ENCODE data around the gene ZDHHC9.

The ZDHHC9 gene

DNA sequence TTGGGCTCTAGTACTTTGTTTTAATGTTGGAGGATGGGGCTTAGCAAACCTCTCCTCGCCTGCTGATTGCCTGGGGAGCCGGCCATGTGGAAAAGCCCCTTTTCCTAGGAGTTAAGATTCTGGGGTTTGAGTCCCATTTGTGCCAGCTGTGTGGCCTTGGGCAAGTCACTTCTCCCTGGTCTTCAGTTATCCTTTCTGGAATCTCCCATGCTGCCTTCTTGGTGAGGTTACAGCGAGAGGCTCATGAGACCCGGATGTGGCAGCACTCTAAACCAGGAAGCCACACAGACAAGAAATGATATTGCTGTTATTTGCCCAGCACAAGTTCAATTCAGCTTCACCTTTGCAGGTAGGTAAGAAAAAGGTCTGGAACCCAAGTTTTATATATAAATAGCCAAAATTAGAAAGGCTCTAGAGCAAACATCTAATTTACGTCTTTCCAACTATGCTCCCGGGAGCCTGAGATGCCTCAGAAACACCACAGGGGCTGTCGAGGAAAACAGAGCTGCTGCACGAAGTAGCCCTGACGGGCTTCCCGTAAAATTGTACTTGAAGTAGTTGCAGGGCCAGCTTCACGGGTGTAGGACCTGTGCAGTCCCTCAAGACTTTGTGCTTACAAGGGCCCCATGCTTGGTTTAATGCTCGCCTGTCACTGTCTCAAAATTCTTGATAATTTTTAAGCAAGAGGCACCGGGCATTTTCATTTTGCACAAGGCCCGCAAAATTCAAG lies 72.3 kb downstream of the ZDHHC9 start:
- H3K27ac ChIP-seq, result peak overlapping the region in 6 of 21 experiments; percentile 11 to 83 (median 62)
- H3K4me3 ChIP-seq, result no peak overlapping the region

DNA sequence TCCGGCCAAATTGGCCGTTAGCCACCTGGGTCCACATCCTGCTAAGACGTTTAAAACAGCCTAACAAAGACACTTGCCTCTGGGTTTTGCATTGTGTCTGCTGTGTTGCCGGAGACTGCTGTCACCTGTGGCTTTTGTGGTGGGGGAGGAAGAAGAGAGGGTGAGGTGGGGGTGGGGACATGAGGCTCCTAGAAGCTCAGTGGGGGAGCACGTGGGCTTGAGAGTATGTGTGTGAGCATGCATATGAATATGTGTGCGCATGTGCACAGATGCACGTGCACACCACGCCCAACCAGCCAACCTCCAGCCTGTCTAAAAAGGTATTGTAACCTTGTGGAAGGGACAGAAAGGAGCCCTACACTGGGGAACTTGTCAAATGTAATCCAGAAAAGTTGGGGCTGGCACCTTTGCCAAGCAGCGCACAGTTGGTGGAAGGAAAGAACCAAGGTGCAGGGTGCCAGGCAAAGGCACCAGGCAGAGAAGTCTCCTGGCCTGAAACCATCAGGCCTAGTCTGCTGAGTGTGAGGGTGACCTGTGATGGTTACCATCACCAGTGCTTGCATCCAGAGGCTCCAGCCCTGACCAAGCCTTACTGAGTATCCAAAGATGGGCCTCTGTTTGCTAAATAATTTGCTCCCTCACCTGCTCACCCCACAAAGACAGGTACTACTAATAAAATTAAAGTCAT lies 74.1 kb downstream of the ZDHHC9 start:
- H3K4me3 ChIP-seq, result no peak overlapping the region
- peak overlapping the region in 7 of 21 experiments; percentile 13 to 82 (median 67) for H3K27ac ChIP-seq

DNA sequence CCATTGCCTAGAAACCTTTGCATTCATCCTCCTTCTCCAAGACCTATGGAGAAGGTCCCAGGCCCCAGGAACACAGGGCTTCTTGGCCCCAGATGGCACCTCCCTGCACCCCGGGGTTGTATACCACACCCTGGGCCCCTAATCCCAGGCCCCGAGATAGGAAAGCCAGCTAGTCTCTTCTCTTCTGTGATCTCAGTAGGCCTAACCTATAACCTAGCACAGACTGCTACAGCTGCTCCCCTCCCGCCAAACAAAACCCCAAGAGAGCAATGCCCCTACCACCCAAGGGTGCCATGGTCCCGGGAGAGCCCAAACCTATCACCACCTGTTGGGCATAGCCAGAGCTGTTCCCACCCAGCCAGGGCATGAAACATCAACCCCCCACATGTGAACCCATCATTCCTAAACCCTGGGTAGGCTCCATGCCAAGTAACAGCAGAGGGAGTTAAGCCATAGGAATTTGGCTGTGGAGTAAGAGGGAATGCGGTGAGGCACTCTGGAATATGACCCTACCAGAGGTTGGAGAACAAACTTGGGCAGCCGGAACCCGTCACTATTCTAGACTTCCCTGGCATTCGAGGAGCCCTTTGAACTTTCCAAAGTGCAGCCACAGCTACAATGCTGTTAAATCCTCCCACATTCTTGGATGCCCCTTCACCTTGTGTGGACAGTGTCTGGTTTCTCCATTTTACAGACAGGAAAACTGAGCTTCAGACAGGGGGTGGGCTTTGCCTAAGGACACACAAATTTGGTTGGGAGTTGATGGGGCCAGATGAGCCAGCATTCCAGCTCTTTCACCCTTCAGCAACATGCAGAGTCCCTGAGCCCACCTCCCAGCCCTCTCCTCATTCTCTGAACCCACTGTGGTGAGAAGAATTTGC lies 74.9 kb downstream of the ZDHHC9 start:
- peak overlapping the region in 7 of 21 experiments; percentile 13 to 82 (median 67) for H3K27ac ChIP-seq

DNA sequence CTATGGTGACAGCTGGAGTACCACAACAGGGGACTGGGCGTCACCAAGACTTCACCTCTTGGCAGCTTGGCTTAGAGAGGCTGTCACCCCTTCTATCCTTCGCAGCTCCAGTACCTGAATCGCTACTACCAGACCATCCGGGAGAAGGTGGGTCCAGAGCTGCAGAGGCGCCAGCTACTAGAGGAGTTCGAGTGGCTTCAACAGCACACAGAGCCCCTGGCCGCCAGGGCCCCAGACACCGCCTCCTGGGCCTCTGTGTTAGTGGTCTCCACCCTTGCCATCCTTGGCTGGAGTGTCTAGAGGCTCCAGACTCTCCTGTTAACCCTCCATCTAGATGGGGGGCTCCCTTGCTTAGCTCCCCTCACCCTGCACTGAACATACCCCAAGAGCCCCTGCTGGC lies 75.5 kb downstream of the ZDHHC9 start:
- H3K4me3 ChIP-seq, result no peak overlapping the region
- peak overlapping the region in 4 of 21 experiments; percentile 41 to 82 (median 71) for H3K27ac ChIP-seq

More for the DNA sequence above, 74.9 kb downstream of the ZDHHC9 start:
- H3K4me3 ChIP-seq, result no peak overlapping the region

DNA sequence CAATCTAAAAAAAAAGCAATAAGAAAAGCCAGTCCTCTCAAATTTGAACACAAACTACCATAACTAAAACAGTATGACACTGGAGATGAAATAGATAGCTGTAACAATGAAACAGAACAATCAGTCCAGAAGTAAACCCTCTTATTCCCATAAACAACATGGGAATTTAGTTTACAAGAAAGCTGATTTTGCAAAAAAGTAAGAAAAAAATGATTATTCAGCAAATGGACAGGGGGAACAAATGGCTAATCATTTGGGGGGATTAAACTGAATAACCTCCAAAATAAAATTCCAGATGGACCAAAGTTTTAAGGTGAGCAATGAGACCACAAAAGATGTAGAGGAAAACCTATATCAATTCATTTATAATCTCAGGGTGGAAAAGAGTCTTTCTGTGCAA lies 80.0 kb downstream of the ZDHHC9 start:
- H3K4me3 ChIP-seq, result no peak overlapping the region
- no peak overlapping the region for H3K27ac ChIP-seq

DNA sequence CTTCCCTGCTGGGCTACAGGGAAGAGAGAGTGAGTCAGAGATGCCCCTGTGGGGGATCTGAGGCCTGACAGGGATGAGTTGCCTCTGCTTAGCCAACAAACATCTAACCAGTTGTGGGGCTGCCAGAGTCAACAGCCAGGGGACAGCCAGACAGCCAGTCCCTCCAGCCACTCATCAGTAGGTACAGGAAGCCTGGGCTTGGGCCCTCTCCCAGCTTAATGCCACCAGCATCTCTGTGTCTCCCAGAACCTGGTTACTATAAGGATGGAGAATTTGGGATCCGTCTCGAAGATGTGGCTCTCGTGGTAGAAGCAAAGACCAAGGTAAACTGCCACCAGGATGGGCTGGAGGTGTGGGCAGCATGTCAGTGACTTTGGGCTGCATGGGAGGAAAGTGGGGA lies 81.2 kb downstream of the ZDHHC9 start:
- no peak overlapping the region for H3K4me3 ChIP-seq
- no peak overlapping the region for H3K27ac ChIP-seq

DNA sequence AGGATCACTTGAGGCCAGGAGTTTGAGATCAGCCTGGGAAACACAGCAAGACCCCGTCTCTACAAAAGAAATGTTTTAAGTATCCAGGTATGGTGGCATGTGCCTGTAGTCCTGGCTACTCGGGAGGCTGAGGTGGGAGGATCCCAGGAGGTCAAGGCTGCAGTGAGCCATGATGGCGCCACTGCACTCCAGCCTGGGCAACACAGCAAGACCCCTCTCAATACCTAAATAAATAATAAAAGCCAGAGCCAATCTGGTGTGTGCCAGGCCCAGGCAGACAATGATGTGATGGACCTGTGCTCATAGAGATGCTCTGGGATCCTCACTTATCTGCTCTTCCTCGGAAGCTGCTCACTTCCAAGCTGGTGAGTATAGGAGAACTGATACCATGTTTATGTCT lies 82.1 kb downstream of the ZDHHC9 start:
- no peak overlapping the region for H3K4me3 ChIP-seq
- no peak overlapping the region for H3K27ac ChIP-seq

DNA sequence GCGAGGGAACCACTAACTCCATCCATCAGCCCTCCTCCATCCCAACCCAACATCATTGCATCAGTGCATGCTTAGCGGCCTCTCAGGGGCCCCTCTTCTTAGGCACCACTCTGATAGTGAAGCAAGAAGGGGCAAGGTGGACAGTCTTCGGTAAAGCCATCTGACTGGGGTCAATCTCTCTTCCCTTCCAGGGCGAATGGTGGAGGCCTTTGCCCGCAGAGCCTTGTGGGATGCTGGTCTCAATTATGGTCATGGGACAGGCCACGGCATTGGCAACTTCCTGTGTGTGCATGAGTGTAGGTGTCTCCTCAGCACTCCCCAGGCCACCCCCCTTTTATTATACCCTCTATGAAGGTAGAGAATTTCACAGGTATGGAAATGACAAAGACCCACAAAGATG lies 82.7 kb downstream of the ZDHHC9 start:
- Histone ChIP-seq H3K27ac (peak overlapping the region in 3 of 21 experiments; percentile 71 to 80 (median 77)), H3K4me3 (no peak overlapping the region)

DNA sequence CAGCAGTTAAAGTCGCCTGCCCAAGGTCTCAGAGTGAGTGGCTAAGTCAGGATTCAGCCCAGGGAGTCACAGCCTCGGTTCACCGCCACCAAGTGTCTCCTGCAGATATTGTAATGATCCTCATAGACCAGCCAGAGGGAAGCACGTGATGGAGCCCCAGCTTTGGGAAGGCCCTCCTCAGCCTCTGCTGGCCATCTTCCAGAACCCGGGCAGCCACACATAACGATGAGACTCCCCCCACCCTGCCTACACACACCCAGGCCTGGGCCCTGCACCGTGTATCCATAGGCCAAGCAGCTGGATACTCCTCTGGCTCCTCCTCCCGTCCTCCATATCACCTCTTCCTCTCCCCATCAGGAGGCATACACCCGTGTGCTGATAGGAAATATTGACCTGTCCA lies 83.5 kb downstream of the ZDHHC9 start:
- H3K4me3 ChIP-seq, result no peak overlapping the region
- H3K27ac ChIP-seq, result peak overlapping the region in 10 of 21 experiments; percentile 26 to 80 (median 42)

DNA sequence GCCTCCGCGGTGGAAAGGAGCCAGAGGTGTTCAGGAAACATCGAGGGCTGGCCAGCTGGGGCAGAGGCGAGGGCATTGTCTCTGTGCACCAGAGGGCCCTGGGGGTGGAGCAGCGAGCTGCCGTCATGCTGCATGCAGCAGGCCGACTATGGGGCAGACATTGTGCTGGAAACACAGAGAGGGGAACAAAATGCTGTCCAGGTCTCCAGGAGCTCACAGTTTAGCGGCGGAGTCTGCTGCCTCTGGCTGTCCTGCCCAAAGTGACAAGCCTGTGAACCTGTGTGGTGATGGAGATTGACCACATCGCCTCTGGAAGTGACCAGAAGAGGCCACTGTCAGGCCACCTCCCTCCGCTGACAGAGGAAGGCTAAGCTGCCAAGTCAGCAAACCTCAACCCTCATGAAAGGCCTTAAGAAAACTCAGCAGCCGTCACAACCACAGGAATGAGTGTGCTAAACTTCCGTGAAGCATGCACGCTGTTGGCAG lies 84.1 kb downstream of the ZDHHC9 start:
- H3K27ac ChIP-seq, result peak overlapping the region in 16 of 21 experiments; percentile 6 to 80 (median 44)

DNA sequence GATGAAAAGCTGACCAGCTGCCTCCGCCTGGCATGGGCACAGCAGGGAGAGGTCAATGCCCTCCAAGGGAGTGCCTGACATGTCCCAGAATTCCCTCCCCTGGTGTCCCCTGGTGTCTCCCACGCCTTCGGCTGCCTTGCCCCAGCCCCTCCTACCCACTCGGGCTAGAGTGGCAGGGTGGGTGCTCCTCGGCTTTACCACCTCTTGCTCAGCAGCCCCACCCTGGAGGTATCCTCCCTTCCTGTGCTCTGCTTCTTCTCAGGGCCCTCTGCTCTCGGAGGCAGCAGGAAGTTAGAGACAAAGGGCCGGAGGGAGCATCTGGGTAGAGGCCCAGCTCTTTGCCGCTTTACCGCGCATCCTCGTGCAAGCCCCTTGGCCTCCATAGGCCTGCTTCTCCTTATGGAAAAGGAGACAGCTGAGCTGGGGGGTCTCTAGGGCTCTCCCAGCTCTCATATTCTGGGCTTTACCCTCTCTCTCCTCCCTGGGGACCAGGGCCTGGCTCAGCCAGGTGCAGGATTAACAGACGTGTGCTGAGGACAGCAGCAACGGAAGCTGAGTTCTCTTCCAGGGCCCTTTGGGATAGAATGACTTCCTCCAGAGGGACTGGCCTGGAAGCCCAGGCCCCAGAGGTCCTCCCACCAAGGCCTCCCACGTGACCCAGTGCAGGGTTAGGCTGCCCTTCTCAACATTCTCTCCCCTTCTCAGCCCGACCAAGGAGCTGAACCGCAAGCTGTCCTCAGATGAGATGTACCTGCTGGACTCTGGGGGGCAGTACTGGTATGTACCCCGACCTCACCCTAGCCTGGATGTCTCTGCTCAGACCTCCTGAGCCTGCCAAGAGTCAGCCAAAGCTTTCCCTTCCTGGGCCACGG lies 87.7 kb downstream of the ZDHHC9 start:
- no peak overlapping the region for H3K4me3 ChIP-seq
- H3K27ac ChIP-seq, result peak overlapping the region in 4 of 21 experiments; percentile 26 to 80 (median 46)

More for the DNA sequence above, 84.1 kb downstream of the ZDHHC9 start:
- H3K4me3 ChIP-seq, result no peak overlapping the region

DNA sequence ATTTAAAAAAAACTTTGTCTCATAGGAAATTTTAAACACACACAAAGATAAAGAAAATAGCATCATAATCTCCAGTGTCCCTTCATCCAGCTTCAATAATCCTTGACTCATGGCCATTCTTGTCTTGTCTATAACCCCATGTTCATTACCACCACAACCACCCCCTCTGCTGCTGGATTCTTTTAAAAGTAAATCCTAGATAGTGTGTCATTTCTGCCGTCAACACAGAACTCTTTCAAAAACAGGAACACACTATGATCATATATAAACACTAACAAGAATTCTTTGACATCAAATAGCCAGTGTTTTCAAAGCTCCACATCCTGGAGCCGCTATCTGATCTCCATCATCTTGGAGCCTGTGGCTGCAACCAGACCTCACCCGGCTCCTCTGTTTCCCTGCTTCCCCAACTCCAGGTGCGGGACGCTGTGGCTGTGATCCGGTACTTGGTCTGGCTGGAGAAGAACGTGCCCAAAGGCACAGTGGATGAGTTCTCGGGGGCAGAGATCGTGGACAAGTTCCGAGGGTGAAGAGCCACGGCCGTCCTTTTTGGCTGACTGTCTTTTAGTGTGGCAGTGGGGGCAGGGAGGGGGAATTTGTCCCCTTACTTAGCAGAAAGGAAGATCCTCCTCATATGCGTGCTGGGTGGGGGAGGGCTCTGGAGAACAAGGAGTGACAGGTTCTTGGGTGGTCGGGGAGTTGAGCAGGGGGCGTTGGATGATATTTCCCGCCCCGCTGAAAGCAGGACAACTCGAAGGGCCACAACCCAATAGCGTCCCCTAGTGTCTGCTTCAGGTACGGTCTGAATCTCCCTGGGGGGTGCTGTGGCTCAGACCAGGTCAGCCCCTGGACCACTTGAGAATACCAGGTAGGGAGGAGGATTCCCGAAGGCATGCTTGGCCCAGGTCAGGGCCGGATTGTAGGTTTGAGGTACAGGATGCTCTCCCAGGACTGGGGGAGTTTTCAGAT lies 89.3 kb downstream of the ZDHHC9 start:
- no peak overlapping the region for H3K27ac ChIP-seq
- no peak overlapping the region for H3K4me3 ChIP-seq
